NCI-H82 (cell line): ENCODE results near the gene VWA2.

ENCODE experiments used
- DNase-seq: peaks from one replicate; lab custom pipeline; 2025; lab: John Stamatoyannopoulos, UW

VWA2 gene

DNA sequence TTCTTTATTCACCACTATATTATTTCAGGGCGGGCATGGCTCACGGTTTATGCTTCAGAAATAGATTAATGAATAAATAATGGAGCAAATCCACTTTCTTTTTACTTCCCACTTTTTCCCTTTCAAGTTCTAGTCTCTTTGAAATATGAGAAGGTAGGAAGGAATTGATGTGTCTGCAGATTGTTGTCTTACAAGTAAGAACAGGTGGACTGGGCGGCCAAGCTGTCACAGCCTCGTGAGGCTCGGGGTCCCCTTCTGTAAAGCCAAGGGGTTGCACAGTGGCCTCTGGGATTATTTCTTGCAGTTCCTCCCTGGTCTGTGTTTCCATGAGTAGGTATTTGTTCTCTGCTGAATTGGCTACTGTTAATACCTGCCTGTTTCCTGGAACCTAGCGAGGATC, 11.2 kb downstream of the VWA2 start:
- DNase-seq, result no peak

DNA sequence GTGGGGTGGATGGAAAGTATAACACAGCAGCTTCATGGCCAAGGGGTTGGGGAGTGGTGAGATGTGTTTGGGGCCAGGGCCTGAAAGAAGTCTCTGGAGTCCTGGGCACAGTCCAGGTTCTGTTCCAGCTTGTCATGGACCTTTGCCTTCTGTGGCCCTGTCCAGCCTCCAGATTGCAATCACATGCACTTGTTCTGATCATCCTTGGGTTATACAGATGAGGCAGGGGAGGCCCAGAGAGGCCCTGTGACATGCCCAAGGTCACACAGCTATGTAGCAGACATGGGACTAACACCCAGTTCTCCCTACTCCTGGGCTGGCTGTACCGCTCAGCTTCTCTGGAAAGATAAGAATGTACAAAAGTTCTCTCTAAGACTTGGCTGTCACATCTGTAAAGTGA, 11.7 kb downstream of the VWA2 start:
- no peak for DNase-seq

- no peak for DNase-seq
These were observed 13.0 kb downstream of the VWA2 start for GRCh38 chr10:114252092-114252491.

- no peak for DNase-seq
These were observed 13.8 kb downstream of the VWA2 start for GRCh38 chr10:114252883-114253282.

DNA sequence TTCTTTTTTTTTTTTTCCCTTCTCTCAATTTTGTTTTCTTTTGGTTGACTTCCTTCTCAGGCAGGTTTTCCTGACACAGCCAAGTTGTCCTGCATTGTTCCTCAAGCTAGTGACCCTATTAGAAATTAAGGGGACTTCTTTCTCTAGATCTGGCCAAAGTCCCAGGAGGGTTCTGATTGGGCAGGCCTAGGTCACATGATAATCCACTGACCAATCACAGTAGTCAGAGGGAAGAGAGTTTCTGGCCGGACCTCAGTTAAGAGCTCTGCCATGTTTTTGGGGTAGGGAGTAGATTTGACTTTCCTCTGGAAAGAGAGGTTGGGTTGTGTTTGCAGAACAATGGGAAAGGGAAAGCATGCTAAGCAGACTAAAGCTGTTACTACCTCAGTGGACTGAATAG, 16.2 kb downstream of the VWA2 start:
- DNase-seq, result no peak

DNA sequence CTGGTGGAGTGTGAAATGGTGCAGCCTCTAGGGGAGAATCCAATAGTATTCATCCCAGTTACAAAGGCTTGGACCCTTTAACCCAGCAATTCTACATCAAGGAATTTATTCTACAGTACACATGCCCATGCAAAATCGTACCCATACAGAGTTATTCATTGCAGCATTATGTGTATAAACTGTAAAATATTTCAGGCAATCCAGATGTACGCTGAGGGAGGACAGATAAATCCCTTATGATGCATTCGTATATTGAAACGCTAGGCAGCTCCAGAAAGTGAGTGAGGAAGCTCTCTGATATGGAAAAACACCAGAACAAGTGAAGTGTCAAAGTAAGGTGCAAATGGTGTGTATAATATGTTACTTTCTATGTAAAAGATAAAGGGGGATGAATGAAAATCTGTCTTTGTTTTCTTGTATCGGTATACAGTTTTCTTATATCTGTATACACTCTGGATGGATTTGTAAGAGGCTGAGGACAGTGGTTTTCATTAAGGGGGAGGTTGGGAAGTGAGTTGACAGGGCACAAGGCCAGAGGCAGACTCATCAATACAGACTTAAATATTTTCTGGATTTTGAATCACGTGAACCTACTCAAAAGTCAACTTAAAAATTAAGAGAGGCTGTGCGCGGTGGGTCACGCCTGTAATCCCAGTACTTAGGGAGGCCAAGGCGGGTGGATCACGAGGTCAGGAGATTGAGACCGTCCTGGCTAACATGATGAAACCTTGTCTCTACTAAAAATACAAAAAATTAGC, 17.1 kb downstream of the VWA2 start:
- DNase-seq, result no peak

- no peak for DNase-seq
These were observed 17.8 kb downstream of the VWA2 start for GRCh38 chr10:114256822-114257221.

DNA sequence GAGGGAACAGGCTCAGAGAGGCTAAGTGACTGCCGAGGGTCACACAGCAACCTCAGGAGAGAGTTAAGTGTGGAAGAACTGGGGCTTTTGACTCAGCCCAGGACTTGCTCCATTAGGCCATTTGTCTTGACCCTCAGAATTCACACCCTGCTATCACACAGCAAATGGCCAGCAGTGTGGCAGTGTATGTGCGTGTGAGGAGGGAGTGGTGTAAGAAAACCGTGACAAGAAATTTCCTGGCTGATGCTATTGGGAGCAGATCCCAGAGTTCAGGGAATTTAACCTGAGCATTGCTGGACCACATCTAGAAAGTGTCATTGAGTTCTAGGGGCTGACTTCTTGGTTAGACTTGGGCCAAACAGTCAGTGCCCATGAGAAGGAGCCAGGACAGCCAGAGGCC, 18.4 kb downstream of the VWA2 start:
- DNase-seq, result no peak

DNA sequence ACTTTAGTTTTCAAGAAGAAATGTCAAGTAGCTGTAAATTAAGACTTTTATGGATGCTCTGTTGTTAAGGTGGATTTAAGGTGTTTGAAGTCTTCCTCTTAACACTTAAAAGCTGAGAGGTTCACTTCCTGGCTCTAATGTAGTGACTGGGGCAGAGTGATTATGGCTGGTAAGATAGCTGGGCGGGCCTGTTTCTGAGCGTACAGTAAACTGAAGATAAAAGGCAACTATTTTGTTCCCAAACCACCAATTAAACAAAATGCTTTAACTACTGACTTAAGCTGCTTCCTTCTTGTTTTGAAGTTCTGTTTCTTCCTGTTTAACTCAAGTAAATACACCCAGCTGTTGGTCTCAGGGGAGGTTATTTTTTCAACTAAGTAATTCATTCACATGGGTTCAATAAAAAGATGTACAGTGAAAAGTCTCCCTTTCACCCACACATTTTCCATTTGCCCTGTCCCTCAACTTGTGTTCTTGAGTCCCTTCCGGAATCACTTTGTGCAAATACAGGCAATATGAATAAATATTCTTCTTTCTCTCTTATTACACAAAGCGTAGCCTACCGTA, 19.3 kb downstream of the VWA2 start:
- DNase-seq, result no peak

- DNase-seq, result no peak
These were observed 20.8 kb downstream of the VWA2 start for GRCh38 chr10:114259824-114260223.

DNA sequence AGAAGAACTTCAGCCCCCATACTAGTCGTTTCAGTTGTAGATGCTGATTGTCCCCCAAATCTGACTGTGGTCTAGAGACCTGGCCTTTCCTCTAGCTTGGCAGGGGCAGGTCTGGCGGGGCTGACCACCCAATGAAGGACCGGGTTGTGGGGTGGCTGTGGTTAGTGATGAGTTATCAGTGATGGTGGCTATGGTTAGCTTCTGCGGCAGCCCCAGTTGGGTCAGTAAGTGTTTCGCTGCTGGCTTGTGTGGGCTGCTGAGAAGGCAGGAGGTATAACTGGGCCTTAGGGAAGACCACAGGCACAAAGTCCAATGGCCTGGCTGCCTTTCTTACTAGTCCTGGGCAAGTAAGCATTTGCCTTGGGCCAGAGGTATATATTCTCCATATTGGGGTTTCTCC, 21.3 kb downstream of the VWA2 start:
- DNase-seq, result no peak

GRCh38 chr10:114261076-114261475, 22.0 kb downstream of the VWA2 start:
- DNase-seq, result no peak

DNA sequence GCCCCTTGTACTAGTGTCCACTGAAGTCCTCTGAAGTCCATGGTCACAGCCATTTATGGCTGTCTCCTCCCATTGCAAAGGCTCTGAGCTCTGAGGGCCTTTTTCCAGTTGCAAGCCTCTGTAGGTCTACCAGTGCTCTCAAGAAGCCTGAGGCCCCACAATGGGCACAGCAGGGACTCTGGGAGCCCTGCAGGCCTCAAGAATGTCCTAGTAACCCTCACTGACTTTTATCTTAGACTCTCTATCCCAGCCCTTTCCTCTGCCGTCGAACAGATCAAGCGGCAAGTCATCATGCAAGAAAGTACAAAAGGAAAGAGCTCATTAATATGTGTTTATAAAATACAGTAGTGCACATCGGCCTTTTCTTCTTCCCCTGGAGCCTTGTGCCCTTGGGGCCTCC, 23.4 kb downstream of the VWA2 start:
- no peak for DNase-seq

GRCh38 chr10:114265392-114266053, 26.5 kb downstream of the VWA2 start:
- DNase-seq, result no peak

GRCh38 chr10:114266521-114266920, 27.5 kb downstream of the VWA2 start:
- DNase-seq, result no peak

DNA sequence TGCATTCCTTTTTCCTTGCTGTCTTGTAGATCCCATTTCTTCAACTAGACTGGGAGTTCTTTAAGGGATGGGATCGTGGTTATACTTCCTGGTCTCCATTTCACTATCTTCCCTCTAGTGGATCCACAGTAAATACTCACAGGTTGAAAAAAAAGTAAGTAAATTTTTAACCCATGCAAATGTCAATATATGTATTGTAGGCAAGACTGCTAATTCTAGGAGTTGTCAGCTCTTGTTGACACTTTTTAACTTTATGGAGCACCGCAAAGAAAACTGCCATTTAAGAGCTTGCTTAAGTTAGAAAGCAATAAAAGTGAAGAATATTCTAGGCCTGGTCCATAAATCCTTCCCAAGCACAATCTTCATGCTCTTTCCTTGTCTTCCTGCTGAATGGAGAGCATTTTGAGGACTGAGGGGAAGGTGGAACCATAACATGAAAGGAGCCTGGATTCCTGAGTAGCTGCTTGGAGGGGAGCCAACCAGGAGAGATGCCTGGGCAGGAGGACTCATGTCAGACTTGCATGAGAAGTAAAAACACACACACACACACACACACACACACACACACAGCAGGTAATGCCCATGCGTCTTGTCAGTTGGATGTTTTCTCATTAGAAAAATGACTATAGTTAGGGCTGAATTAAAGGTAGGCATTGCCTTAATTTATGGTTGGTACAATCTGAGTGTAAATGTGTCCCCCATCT, 32.2 kb downstream of the VWA2 start:
- DNase-seq, result no peak

DNA sequence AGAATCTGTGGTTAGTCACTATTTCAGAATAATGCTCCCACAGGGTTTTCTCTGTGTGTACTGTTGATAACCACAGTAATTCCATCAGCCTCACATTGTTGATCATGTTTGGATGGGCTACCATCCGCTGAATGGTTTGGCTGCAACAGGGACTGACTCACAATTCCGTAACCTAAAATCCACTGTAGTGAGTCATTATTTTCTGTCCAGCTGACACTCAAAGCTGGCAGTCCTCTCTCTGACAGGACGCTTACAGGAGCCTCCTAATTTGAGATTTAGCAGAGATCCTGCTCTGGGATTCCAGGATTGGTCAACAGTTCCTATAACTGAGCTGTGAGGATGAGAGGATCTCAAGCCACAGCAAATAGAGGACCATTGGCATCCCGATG, 32.7 kb downstream of the VWA2 start:
- DNase-seq, result no peak

GRCh38 chr10:114272696-114273095, 33.6 kb downstream of the VWA2 start:
- DNase-seq, result no peak

DNA sequence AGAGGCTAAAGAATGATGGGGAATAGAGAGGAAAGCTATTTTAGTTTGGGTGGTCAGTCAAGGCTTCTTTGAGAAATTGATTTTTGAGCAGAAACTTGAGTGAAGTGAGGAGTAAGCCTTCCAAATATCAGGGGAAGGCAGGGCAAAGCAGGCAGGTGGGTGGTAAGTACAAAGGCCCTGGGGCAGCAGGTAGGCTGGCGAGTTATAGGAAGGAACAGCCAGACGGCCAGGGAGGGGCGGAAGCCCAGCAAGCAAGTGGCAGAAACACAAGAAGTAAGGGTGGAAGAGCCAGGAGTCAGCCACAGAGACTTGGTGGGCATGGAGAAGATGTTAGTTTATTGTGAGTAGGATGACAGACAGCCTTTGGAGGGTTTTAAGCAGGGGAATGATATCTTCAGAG, 34.9 kb downstream of the VWA2 start:
- no peak for DNase-seq

DNA sequence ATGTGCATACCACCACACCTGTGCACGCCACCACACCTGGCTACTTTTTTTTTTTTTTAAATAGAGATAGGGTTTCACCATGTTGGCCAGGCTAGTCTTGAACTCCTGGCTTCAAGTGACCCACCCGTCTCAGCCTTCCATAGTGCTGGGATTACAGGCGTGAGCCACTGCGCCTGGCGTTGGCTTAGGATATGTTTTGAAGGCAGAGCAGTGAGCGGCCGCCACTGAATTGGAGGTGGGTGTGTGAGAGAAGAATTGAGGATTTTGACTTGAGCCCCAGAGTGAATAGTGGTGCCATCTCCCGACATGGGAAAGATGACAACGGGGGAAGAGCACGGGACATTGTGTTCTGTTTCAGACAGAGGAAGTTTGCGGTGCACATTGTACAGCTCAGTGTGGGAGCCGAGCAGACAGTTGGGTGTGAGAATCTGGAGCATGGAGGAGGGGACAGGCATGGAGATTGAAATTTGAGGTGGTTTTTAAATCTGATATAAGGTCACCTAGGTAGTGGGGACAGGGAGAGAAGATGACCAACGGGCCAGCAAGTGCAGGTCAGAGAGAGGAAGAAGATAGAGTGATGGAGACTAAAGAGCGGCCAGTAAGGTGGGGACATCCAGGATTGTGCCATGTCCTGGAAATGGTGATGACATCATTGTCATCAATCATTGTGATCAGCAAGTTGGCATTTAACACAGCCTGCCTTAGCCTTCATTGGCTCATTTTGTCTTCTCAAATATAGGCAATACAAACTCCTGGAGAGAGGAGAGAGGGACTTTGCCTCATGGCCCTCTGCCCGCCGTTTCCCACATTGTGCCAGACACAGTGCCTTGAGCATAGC, 35.8 kb downstream of the VWA2 start:
- DNase-seq, result no peak

GRCh38 chr10:114276066-114276465, 37.0 kb downstream of the VWA2 start:
- DNase-seq, result no peak

- DNase-seq, result no peak
These were observed 37.6 kb downstream of the VWA2 start for GRCh38 chr10:114276671-114277070.
